Ectodermal cell (in vitro differentiated cells): Measurements from ENCODE around the gene DSCAML1.

Experiments used
- H3K27ac ChIP-seq: 2 replicates; pipeline ENCODE4 v1.7.0; 2013; ENCODE audit warnings: mild to moderate bottlenecking, low read depth, low read length; ENCODE audit not compliant: insufficient read depth, poor library complexity, severe bottlenecking
- H3K27me3 ChIP-seq: 2 replicates; pipeline ENCODE4 v1.7.0; 2013; ENCODE audit warnings: mild to moderate bottlenecking, low read length; ENCODE audit not compliant: insufficient read depth, control insufficient read depth, poor library complexity, severe bottlenecking
- H3K36me3 ChIP-seq: one replicate; pipeline ENCODE4 v1.7.0; 2013; ENCODE audit warnings: low read length; ENCODE audit not compliant: control insufficient read depth, insufficient read depth
- H3K4me1 ChIP-seq: one replicate; pipeline ENCODE4 v1.7.0; 2013; ENCODE audit warnings: low read length; ENCODE audit not compliant: control insufficient read depth, insufficient read depth
- H3K4me3 ChIP-seq: 2 replicates; pipeline ENCODE4 v1.7.0; 2013; ENCODE audit warnings: low read depth, low read length, control low read depth; ENCODE audit not compliant: insufficient read depth
- H3K9me3 ChIP-seq: 2 replicates; pipeline ENCODE4 v1.7.0; 2013; ENCODE audit warnings: mild to moderate bottlenecking, low read length, moderate library complexity; ENCODE audit not compliant: control insufficient read depth
- WGBS, 2 experiments: methylation state at CpG; one replicate each; pipeline ENCODE4 v1.1.7; 2013; ENCODE audit warnings: missing lambda C conversion rate in 2 of 2; 5-methylcytosine and 5-hydroxymethylcytosine counted together

Gene DSCAML1

DNA sequence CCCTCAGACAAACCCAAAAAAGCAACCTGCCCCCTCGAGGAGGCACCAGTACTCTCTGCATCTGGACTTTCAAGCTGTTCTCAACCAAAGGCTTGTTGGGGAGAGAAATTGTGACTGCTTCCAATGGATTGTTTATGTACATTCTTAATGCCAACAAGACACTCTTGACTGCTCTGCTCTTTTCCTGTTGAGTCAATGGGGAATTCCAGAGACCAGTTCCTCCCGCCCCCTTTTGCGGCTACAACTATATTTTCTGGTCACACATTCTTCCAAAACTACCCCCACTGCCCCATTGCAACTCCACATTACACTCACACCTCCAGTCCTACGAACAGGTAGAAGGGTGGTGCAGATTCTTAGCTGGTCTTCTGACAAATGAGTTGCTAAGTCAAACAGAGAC, 187.0 kb downstream of the DSCAML1 start:
- Histone ChIP-seq H3K27me3 (peaks cover 99% of the 10 kb centered on the region), H3K4me1 (peaks cover 16% of the 10 kb centered on the region), H3K4me3 (no peak overlapping the region), H3K9me3 (no peaks in the 10 kb centered on the region), H3K27ac (no peak overlapping the region), H3K36me3 (no peaks in the 10 kb centered on the region)
- WGBS, 2 experiments, result 86 to 88% methylated on average over 4 of the region's 4 CpGs

DNA sequence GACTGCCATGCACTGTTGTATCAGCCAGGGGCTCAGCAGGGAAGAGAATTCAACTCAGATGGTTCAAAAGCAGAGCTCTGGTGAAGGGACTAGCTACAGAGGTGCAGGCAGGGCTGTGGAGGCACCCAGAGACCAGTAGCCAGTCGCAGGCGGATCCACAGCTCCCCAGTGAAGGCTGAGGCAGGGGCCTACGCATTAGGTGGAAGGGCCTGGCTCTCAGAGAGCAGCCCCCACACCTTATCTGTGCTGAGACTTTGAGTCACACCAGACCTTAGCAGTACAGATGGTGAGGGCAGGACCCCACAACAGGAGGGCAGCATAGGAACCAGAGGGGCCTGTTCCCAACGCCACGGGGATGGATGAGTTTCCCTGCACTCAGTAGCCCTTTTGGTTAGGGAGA, 189.6 kb downstream of the DSCAML1 start:
- no peaks in the 10 kb centered on the region for H3K36me3 ChIP-seq
- H3K4me1 ChIP-seq, result peaks cover 8% of the 10 kb centered on the region
- no peak overlapping the region for H3K4me3 ChIP-seq
- peaks cover 78% of the 10 kb centered on the region for H3K27me3 ChIP-seq
- WGBS, 2 experiments, result 89 to 95% methylated on average over 5 of the region's 5 CpGs
- no peak overlapping the region for H3K27ac ChIP-seq
- no peaks in the 10 kb centered on the region for H3K9me3 ChIP-seq

DNA sequence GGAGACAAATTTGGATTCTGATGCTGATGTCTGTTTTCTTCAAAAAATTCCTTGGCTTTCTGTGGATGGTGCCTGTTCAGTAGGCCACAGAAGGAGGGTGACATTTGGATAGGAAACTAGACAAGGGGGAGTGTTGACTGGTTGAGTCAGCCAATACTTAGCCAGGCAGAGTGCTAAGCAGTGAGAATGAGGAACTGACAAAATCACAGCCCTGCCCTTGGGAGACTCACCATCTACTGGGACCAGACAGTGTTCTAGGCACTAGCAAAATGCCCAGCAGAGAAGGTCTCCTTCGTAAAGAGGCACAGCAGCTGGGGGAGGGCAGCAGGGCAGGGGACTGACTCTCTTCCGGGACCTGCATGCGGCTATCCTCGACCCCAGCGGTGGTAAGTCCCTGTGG, 190.2 kb downstream of the DSCAML1 start:
- Histone ChIP-seq H3K27me3 (peaks cover 71% of the 10 kb centered on the region), H3K36me3 (no peaks in the 10 kb centered on the region), H3K9me3 (no peaks in the 10 kb centered on the region), H3K4me1 (peaks cover 8% of the 10 kb centered on the region), H3K4me3 (no peak overlapping the region), H3K27ac (no peak overlapping the region)
- WGBS, 2 experiments, result 88 to 90% methylated on average over 5 of the region's 5 CpGs

DNA sequence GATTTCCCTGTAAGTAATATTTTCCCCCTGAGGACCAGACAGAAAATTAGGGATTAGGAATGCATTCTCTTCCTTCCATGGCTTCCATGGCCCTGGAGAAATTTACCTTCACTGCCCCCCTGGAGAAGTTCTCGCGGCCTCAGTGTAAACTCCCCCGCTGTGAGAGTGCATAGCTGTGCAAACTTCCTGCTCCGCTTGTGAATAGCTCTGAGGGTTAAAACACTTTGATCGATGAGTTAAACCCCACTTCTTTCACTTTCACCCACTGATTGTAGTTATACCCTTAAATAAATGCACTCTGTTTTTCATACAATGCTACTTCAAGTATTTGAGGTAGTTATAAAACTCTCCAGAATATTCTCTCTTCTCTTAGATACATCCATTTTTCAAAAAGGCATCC, 190.8 kb downstream of the DSCAML1 start:
- Histone ChIP-seq H3K4me3 (no peak overlapping the region), H3K36me3 (no peaks in the 10 kb centered on the region), H3K9me3 (no peaks in the 10 kb centered on the region), H3K27ac (no peak overlapping the region), H3K4me1 (peaks cover 5% of the 10 kb centered on the region), H3K27me3 (peaks cover 65% of the 10 kb centered on the region)
- WGBS, 2 experiments, result 35 to 41% methylated on average over 5 of the region's 5 CpGs

DNA sequence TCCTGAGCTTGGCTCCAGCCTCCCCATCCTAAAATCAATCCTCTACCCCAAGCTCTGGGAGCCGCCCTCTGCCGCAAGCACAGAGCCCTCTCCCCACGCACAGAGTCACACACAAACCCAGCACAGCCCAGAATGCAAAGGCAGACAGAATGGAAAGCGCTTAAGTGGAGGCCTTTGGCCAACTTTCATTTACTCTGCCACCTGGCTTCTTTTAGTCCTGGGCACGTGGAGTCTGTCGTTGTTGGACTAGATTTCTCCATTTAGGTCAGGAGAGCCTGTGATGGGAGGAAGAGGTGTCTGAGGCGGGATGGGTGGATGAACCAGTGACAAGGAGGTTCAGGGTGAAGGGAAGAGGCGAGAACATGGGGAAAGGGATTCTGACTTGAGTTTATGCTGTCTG, 191.7 kb downstream of the DSCAML1 start:
- Histone ChIP-seq H3K4me1 (peaks cover 7% of the 10 kb centered on the region), H3K4me3 (no peak overlapping the region), H3K36me3 (no peaks in the 10 kb centered on the region), H3K9me3 (no peaks in the 10 kb centered on the region), H3K27me3 (peaks cover 56% of the 10 kb centered on the region), H3K27ac (no peak overlapping the region)
- WGBS, 2 experiments, result 80 to 82% methylated on average over 8 of the region's 8 CpGs

DNA sequence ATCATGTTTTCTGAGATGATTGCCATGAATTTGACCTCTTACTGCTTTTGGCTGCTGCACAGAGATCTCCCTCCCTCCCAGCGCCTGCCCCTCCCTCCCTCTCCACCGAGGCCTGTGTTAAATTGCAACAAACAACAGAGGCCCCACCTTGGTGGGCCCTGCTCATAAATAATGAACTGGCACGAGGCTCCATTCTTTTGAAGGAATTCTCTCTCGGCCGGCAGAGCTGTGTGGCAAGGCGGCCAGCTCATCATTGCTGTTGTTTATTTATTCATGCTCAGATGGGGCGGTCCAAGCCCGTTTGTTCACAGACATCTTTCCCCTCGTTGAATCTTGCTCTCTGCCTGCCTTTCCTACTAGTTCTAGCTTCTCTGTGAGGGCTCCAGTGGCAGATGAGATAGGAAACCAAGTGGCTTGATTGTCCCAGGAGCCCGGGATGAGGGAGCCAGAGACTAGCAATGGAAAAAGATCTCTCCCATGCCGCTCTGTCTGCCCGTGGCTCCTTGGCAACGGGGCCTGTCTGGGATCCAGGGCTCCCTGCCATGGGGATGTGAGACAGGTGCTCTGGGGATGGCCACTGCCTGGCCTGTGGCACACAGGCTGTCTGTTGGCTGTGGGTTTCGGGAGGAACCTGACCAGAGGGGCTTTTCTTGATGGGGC, 192.6 kb downstream of the DSCAML1 start:
- Histone ChIP-seq H3K36me3 (no peaks in the 10 kb centered on the region), H3K27me3 (peaks cover 48% of the 10 kb centered on the region), H3K27ac (no peak overlapping the region), H3K9me3 (no peaks in the 10 kb centered on the region), H3K4me1 (peaks cover 8% of the 10 kb centered on the region), H3K4me3 (no peak overlapping the region)
- WGBS, 2 experiments, result 66 to 76% methylated on average over 14 of the region's 14 CpGs

DNA sequence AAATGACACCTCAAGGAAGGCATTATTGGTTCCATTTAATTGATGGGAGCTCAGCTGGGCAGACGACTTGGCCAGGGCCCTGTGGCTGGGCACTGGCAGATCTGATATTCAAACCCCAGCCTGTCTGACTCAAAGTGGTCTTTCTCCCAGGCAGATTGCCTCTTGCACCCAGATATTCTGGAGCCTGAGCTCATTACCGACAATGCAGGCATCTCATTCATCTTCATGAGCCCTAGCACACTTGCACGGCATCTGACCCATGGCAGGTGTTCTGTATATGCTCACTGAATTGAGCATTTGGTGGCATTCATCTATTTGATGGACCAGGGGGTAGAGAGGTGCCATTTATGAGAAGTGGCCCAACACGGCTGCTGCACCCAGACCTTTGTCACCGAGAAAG, 193.1 kb downstream of the DSCAML1 start:
- H3K27ac ChIP-seq, result no peak overlapping the region
- peaks cover 42% of the 10 kb centered on the region for H3K27me3 ChIP-seq
- no peaks in the 10 kb centered on the region for H3K36me3 ChIP-seq
- H3K9me3 ChIP-seq, result no peaks in the 10 kb centered on the region
- H3K4me1 ChIP-seq, result peaks cover 8% of the 10 kb centered on the region
- WGBS, 2 experiments, result 88 to 95% methylated on average over 5 of the region's 5 CpGs
- H3K4me3 ChIP-seq, result no peak overlapping the region

DNA sequence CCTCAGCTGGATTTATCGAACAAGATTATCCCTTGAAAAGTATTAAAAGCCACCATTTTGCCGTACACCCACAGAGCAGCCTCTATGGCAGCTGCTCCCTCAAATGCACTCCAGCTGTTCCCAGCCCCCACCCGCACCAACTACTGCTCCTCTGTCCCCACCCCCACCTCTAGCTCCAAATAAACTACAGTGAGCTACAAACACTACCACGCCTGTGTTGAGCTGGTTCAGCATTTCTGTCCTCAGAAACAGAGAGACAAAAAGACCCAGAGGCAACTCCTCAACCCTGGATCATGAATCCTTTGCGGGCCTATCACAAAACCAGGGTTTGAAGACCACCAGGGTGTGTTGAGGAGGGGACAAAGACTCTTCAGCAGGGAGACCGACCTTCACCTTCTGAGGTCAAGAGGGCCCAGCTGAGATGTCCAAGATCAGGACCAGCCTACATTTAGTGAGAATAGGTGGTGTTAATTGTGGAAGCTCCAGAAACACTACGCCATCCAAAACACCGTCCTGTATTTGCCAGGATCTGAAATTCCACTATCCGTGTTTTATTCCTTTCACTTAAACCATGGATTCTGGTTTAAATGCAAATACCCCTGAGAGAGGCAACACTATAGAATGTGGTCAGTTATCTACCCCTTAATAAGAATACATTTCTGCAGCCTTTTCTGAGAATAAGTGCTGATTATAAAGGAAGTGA, 195.9 kb downstream of the DSCAML1 start:
- no peak overlapping the region for H3K27ac ChIP-seq
- 75% methylated on average over 9 of the region's 9 CpGs for WGBS, 2 experiments
- no peaks in the 10 kb centered on the region for H3K36me3 ChIP-seq
- H3K4me1 ChIP-seq, result peaks cover 8% of the 10 kb centered on the region
- H3K9me3 ChIP-seq, result no peaks in the 10 kb centered on the region
- peaks cover 15% of the 10 kb centered on the region for H3K27me3 ChIP-seq
- H3K4me3 ChIP-seq, result no peak overlapping the region

DNA sequence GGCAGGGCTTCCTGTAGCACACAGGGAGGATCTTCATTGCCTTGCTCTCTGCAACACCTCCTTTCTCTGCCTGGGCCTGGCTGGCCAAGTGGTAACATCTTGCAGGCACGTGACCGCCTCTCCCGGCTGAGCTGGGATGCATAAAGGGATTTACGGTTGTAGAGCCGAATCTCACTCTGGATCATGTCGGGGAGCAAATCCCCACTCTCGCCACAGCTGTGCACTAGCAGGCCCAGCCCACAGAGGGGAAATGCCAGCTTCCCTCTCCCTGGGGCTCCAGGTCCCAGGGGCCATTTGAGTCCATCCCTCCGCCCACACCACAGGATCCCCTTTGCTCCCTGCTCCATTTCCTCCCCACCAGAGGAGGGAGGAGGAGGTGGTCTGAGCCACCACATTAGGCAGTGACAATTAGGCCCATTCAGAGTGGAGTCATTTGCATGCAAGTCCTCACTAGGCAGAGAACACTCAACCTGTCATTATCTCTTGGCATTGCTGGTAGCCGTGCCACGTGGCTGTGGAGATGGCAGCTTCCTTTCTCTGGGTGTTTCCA, 196.7 kb downstream of the DSCAML1 start:
- H3K4me3 ChIP-seq, result no peak overlapping the region
- H3K27ac ChIP-seq, result no peak overlapping the region
- H3K9me3 ChIP-seq, result no peaks in the 10 kb centered on the region
- peaks cover 8% of the 10 kb centered on the region for H3K4me1 ChIP-seq
- WGBS, 2 experiments, result 44 to 49% methylated on average over 10 of the region's 10 CpGs
- peaks cover 7% of the 10 kb centered on the region for H3K27me3 ChIP-seq
- no peaks in the 10 kb centered on the region for H3K36me3 ChIP-seq

DNA sequence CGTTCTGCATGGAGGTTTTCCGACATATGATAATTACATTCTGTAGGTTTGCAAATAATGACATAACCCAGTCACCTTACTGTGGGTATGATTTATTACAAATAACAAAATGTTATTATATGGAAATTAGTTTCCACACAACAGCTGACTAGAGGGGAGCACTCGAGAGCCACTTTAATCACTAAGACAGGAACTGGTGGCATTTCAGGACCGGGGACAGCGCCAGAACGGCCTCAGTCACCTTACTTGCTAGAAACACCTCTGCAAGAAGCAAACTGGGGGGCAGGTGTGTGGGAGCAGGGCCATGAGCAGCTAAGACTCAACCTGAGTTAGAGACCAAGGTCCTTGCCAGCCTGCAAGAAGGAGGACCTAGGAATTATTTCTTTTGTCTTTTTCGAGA, 199.9 kb downstream of the DSCAML1 start:
- peaks cover 8% of the 10 kb centered on the region for H3K4me1 ChIP-seq
- H3K4me3 ChIP-seq, result no peak overlapping the region
- no peak overlapping the region for H3K27ac ChIP-seq
- H3K36me3 ChIP-seq, result no peaks in the 10 kb centered on the region
- no peaks in the 10 kb centered on the region for H3K27me3 ChIP-seq
- WGBS, 2 experiments, result 46 to 57% methylated on average over 5 to 7 of the region's 7 CpGs
- no peaks in the 10 kb centered on the region for H3K9me3 ChIP-seq
